ENCODE measurements around the gene RPIA. TPM values are rescaled to one million over a fixed set of nuclear protein-coding genes. Genes with fewer than 3 reads are reported as not detected.

RPIA gene
- total and polyA plus RNA-seq, 10 donors: 11.3 to 43.2 (median 25.2) TPM

DNA sequence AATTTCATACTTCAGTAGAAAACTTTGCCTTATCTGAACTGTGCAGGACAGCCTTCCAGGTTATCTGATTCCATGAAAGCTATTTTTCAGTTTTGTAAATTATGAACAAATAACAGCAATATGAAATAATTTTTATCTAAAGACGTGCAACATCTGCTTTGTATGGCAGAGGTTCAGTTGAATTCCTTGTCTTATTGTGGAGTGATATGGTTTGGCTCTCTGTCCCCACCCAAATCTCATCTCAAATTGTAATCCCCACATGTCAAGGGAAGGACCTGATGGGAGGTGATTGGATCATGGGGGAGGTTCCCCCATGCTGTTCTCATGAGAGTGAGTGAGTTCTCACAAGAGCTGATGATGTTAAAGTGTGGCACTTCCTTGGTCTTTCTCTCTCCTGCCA lies 18.1 kb upstream of the RPIA start:
- WGBS, 5 donors: 64 to 93% (median 88%) methylated on average over 1 of the region's 1 CpG
- intact Hi-C loops (cut with DNase I; ENCODE audit: low total_unique reads): loop anchor here (5.0 kb wide), 1 partner anchor 81 kb away; no protein-coding TSS in a partner anchor
- Histone ChIP-seq H3K9me3 (no peaks in the 10 kb centered on the region), H3K4me3 (no peak overlapping the region), H3K27me3 (replicated peaks in 1 of 7) (no peaks in the 10 kb centered on the region), H3K4me1 (peaks cover 0 to 8% (median 3%) of the 10 kb centered on the region in 6 donors), H3K27ac (no peak overlapping the region), H3K36me3 (no peaks in the 10 kb centered on the region)
- TF ChIP-seq, protein P1, sequence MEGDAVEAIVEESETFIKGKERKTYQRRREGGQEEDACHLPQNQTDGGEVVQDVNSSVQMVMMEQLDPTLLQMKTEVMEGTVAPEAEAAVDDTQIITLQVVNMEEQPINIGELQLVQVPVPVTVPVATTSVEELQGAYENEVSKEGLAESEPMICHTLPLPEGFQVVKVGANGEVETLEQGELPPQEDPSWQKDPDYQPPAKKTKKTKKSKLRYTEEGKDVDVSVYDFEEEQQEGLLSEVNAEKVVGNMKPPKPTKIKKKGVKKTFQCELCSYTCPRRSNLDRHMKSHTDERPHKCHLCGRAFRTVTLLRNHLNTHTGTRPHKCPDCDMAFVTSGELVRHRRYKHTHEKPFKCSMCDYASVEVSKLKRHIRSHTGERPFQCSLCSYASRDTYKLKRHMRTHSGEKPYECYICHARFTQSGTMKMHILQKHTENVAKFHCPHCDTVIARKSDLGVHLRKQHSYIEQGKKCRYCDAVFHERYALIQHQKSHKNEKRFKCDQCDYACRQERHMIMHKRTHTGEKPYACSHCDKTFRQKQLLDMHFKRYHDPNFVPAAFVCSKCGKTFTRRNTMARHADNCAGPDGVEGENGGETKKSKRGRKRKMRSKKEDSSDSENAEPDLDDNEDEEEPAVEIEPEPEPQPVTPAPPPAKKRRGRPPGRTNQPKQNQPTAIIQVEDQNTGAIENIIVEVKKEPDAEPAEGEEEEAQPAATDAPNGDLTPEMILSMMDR (IDR thresholded peaks at IDR 0.05 in 8 of 11, conservative IDR thresholded peaks at IDR 0.05 in 3 of 11): no peak
- no peak for TF ChIP-seq POLR2A (IDR thresholded peaks at IDR 0.05)
- no peak for TF ChIP-seq POLR2AphosphoS5 (IDR thresholded peaks at IDR 0.05)
- DNase-seq: no peak

DNA sequence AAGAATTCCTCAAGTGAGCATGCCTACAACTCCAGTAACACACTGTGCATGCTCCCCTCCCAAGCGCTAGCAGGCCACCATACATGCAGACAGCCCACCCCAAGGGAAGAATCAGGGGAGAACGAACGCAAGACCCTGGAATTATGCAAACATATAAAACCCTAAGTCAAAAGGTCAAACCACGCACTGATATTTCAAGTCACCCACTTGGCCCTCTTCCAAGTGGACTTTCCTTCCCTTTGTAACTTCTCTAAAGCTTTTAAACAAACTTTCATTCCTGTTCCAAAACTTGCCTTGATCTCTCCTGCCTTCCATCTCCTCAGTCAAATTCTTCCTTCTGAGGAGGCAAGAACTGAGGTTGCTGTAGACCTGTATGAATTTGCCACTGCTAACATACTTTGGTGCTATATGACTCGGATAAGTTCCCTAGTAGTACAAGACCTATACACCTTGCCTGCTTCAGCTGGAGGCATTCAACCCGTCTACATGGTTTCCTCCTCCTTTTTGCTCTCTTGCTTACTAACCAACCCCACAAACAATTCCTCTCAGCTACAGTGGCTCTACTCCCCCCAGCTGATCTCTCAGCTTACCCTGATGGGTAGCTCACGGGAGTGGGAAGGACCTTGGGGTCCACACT lies 11.1 kb upstream of the RPIA start:
- H3K4me3 ChIP-seq: no peak overlapping the region
- H3K9me3 ChIP-seq: peaks cover 0 to 27% (median 19%) of the 10 kb centered on the region in 8 donors
- intact Hi-C loops (cut with DNase I; ENCODE audit: low total_unique reads): no loop called here
- whole genome bisulfite sequencing, 5 donors: 60 to 80% (median 77%) methylated on average over 7 of the region's 7 CpGs
- H3K36me3 ChIP-seq: no peaks in the 10 kb centered on the region
- no peak overlapping the region for H3K27ac ChIP-seq
- no peaks in the 10 kb centered on the region for H3K27me3 ChIP-seq (replicated peaks in 1 of 7)
- TF ChIP-seq, protein P1 (IDR thresholded peaks at IDR 0.05 in 8 of 11, conservative IDR thresholded peaks at IDR 0.05 in 3 of 11): no peak
- no peak for TF ChIP-seq POLR2A (IDR thresholded peaks at IDR 0.05)
- TF ChIP-seq POLR2AphosphoS5 (IDR thresholded peaks at IDR 0.05): no peak
- H3K4me1 ChIP-seq: peaks cover 0 to 8% (median 0%) of the 10 kb centered on the region in 6 donors
- no peak for DNase-seq

DNA sequence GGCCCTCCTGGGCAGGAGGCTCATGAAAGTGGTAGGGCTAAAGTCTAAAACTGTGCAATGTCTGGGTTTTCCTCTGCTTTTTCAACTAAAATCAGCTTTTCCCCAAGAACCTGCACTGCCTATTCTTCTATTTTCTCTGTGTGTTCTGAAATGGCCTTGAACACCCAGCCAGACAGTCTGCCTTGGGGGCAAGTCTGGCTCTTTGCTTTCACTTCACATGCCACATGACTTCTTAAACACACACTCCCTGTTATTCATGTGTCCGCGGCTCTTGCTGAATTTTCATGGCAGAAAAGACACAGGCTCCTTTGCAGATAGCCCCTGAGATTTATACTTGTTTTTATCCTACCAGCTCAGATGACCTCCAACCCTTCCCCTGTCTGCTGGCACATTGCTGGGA lies 10.6 kb upstream of the RPIA start:
- no peak for TF ChIP-seq POLR2A (IDR thresholded peaks at IDR 0.05)
- TF ChIP-seq, protein P1 (IDR thresholded peaks at IDR 0.05 in 8 of 11, conservative IDR thresholded peaks at IDR 0.05 in 3 of 11): no peak
- H3K4me1 ChIP-seq: peaks cover 0 to 8% (median 0%) of the 10 kb centered on the region in 6 donors
- WGBS, 5 donors: 89 to 98% (median 95%) methylated on average over 2 of the region's 2 CpGs

DNA sequence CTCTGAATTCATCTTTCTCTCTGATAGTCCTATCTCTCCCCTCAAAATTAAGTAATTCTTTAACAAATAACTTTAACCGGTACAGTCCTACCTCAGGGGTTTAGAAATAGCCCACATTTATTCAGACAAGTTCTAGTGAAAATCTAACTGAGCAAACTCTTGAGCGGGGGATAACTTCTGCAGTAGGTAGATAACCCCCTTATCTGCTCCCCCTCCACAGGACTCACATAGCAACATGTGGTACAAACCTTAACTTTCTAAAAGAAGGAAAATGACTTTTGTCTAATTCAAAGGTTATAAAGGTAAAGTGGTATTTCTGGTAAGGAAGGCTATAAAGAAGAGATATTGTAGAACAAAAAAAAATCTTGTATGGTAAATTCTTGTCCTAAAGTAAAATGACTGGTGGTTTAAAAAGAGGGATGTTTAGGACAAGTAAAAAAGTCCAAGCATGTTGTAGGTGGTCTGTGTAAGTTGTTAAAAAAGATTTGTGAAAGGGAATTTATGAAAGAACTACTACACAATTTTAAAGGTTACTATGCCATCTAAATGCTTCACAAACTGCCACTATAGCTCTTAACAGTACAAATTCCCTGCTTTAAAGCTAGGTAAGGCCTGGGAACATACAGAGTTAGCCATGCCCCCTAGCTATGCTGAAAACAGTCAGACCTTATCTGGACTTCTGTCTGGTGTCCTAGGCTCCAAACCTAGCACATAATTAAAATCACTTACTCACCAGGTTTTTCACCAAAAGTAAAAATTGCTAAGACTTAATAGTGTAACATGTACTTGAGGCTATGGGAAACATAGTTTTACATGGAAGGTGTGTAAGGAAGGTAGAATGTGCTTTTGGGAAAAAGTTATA lies 8.1 kb upstream of the RPIA start:
- H3K4me1 ChIP-seq: peaks cover 0 to 8% (median 0%) of the 10 kb centered on the region in 6 donors
- no peaks in the 10 kb centered on the region for H3K36me3 ChIP-seq
- WGBS, 5 donors: 47 to 95% (median 50%) methylated on average over 1 to 2 of the region's 2 CpGs
- DNase-seq: no peak
- H3K4me3 ChIP-seq: no peak overlapping the region
- no peak overlapping the region for H3K27ac ChIP-seq
- peaks cover 0 to 27% (median 19%) of the 10 kb centered on the region in 8 donors for H3K9me3 ChIP-seq
- intact Hi-C loops (cut with DNase I; ENCODE audit: low total_unique reads): no loop called here
- TF ChIP-seq, protein P1 (IDR thresholded peaks at IDR 0.05 in 8 of 11, conservative IDR thresholded peaks at IDR 0.05 in 3 of 11): no peak
- H3K27me3 ChIP-seq (replicated peaks in 1 of 7): no peaks in the 10 kb centered on the region

More for the DNA sequence above, 10.6 kb upstream of the RPIA start:
- Histone ChIP-seq H3K27ac (no peak overlapping the region), H3K9me3 (peaks cover 0 to 27% (median 19%) of the 10 kb centered on the region in 8 donors), H3K4me3 (no peak overlapping the region), H3K27me3 (replicated peaks in 1 of 7) (no peaks in the 10 kb centered on the region), H3K36me3 (no peaks in the 10 kb centered on the region)
- DNase-seq: no peak
- intact Hi-C loops (cut with DNase I; ENCODE audit: low total_unique reads): no loop called here
